SH-SY5Y (cell line): Measurements from ENCODE around the gene CTSZ.

ENCODE experiments used
- GATA2 ChIP-seq: IDR thresholded peaks from 2 replicates; pipeline ENCODE4 v1.6.1; 2011; ENCODE audit warnings: mild to moderate bottlenecking, low read depth, low read length
- GATA3 ChIP-seq: IDR thresholded peaks from 2 replicates; pipeline ENCODE4 v1.6.1; 2011; ENCODE audit warnings: low read depth, mild to moderate bottlenecking, low read length, moderate library complexity

- TF ChIP-seq GATA3 (no peak), GATA2 (no peak)
Measured at GRCh38 chr20:58967652-58968429, 39.2 kb downstream of the CTSZ start.
